ENCODE measurements around the gene GSG1L. TPM values are rescaled to one million over a fixed set of nuclear protein-coding genes. Genes with fewer than 3 reads are reported as not detected.
A peak's percentile ranks its signal among the peaks of the same experiment; 100 is the strongest.

GSG1L gene
- total RNA-seq, 1 donor from 2014 or later = 1.4 TPM

DNA sequence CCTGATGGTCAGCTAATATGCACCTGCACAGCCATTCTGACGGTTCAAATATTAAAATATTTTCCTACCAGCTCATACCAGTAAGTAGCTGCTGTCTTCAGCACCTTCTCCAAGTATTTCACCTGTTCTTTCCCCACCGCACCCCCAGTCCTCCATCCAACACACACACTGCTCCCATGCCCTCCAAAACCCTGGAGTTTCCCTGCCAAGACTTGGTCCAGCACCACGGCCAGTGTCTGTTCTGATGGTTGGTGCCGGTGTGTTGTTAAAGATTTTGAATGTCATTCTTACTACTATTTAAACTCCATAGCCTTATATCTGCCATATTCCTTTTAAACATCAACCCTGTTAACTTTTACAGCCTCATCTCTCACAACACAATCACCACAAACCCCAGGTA is 142.4 kb downstream of the GSG1L start:
- Mint-ChIP-seq H3K4me3 (no peak overlapping the region), H3K27me3 (peaks cover 30% of the 10 kb centered on the region), H3K36me3 (no peaks in the 10 kb centered on the region), H3K9me3 (no peaks in the 10 kb centered on the region), H3K4me1 (ENCODE audit: unreplicated experiment) (peaks cover 12% of the 10 kb centered on the region), H3K27ac (no peak overlapping the region)
- TF ChIP-seq, protein P1, sequence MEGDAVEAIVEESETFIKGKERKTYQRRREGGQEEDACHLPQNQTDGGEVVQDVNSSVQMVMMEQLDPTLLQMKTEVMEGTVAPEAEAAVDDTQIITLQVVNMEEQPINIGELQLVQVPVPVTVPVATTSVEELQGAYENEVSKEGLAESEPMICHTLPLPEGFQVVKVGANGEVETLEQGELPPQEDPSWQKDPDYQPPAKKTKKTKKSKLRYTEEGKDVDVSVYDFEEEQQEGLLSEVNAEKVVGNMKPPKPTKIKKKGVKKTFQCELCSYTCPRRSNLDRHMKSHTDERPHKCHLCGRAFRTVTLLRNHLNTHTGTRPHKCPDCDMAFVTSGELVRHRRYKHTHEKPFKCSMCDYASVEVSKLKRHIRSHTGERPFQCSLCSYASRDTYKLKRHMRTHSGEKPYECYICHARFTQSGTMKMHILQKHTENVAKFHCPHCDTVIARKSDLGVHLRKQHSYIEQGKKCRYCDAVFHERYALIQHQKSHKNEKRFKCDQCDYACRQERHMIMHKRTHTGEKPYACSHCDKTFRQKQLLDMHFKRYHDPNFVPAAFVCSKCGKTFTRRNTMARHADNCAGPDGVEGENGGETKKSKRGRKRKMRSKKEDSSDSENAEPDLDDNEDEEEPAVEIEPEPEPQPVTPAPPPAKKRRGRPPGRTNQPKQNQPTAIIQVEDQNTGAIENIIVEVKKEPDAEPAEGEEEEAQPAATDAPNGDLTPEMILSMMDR (conservative IDR thresholded peaks at IDR 0.05) = no peak
- DNase-seq (ENCODE audit: extremely low spot score, unreplicated experiment) = no peak

- DNase-seq (ENCODE audit: extremely low spot score, unreplicated experiment) = no peak
- Mint-ChIP-seq H3K27ac (peak overlapping the region; percentile 60), H3K36me3 (no peaks in the 10 kb centered on the region), H3K9me3 (no peaks in the 10 kb centered on the region), H3K4me1 (ENCODE audit: unreplicated experiment) (peaks cover 7% of the 10 kb centered on the region), H3K4me3 (no peak overlapping the region), H3K27me3 (peaks cover 30% of the 10 kb centered on the region)
- TF ChIP-seq, protein P1 (conservative IDR thresholded peaks at IDR 0.05) = peak; percentile 66
Observed at GRCh38 chr16:27920391-27920891, 143.1 kb downstream of the GSG1L start.

DNA sequence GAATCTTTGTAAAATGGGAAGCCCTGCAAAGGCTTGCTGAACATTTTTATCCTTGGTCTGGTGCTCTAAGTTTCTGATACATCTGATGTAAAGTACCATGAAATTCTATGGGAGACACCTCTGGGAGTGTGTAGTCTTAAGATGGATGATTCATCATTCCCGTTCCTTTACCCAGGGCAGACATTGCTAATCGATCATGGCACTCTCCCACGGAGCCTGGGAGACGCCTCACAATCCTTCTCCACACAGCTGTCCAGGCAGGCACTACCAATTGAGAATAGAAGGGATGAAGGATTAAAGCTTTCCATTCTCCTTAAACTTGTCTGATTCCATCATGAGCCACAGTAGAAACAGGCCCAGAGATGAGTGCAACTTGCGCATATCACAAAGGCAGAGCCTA is 144.8 kb downstream of the GSG1L start:
- DNase-seq (ENCODE audit: extremely low spot score, unreplicated experiment) = no peak
- no peak overlapping the region for H3K4me3 Mint-ChIP-seq
- peaks cover 23% of the 10 kb centered on the region for H3K27me3 Mint-ChIP-seq
- no peak overlapping the region for H3K27ac Mint-ChIP-seq
- no peaks in the 10 kb centered on the region for H3K9me3 Mint-ChIP-seq
- H3K36me3 Mint-ChIP-seq = no peaks in the 10 kb centered on the region
- H3K4me1 Mint-ChIP-seq (ENCODE audit: unreplicated experiment) = peaks cover 7% of the 10 kb centered on the region
- TF ChIP-seq, protein P1 (conservative IDR thresholded peaks at IDR 0.05) = no peak

DNA sequence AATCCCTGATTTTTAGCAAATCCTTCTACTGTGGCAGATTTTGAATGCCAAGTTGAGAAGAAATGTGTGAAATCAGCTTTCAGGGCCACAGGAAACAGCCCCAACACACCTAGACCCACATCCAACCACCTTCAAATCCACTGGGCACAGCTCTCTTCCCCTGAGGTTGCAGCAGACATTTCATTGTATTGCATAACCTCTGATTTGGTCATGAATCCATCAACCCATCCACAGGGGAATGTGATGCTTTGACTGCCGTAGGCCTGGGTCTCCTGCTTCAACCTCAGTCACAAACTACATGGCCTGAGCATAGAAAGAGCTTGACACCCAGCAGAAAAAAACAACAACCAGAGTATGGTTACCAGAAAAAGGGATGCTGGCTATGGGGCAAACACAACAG is 145.6 kb downstream of the GSG1L start:
- Mint-ChIP-seq H3K27ac (no peak overlapping the region), H3K27me3 (peaks cover 23% of the 10 kb centered on the region), H3K4me3 (no peak overlapping the region), H3K36me3 (no peaks in the 10 kb centered on the region), H3K9me3 (no peaks in the 10 kb centered on the region), H3K4me1 (ENCODE audit: unreplicated experiment) (peaks cover 7% of the 10 kb centered on the region)
- no peak for DNase-seq (ENCODE audit: extremely low spot score, unreplicated experiment)
- TF ChIP-seq, protein P1 (conservative IDR thresholded peaks at IDR 0.05) = no peak

DNA sequence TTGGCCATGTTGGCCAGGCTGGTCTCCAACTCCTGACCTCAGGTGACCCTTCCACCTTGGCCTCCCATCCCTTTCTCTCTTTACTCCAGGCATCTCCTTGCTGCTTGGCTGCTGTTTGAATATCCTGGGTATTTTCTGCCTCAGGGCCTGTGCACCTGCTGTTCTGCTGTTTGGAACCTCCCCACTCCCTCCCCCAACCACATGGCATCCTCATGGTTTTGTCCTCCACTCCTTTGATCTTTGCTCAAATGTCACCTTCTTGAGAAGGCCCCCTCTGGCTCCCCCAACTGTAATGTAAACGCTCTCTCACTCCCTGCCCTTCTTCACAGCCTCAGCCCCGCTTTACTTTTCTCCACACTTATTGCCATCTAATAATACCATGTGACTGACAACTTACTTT is 152.0 kb downstream of the GSG1L start:
- Mint-ChIP-seq H3K36me3 (no peaks in the 10 kb centered on the region), H3K4me1 (ENCODE audit: unreplicated experiment) (no peaks in the 10 kb centered on the region), H3K9me3 (no peaks in the 10 kb centered on the region), H3K4me3 (no peak overlapping the region), H3K27me3 (peaks cover 10% of the 10 kb centered on the region), H3K27ac (peak overlapping the region; percentile 27)
- TF ChIP-seq, protein P1 (conservative IDR thresholded peaks at IDR 0.05) = no peak
- DNase-seq (ENCODE audit: extremely low spot score, unreplicated experiment) = no peak
